Astrocyte of the cerebellum (primary cell): ENCODE measurements around the gene TGFBR3.

Source experiments
- DNase-seq: peaks from one replicate; pipeline ENCODE4 v3.0.0-alpha.2; 2011; ENCODE audit warnings: low read depth
- H3K4me3 ChIP-seq: 2 replicates; pipeline ENCODE4 v1.5.1; 2011; ENCODE audit warnings: mild to moderate bottlenecking, low read depth, low read length, moderate library complexity
- in situ Hi-C: cut with HindIII; loops from 2 replicates; pipeline ENCODE4 v1.10.0; 2017; ENCODE audit warnings: low sequenced_read_pairs
- TF ChIP-seq, protein P1 (sequence below): IDR thresholded peaks from 2 replicates; pipeline ENCODE4 v1.5.1; 2012; ENCODE audit warnings: low read length, low read depth, moderate library complexity, mild to moderate bottlenecking; ENCODE audit errors: missing control alignments

The TGFBR3 gene

DNA sequence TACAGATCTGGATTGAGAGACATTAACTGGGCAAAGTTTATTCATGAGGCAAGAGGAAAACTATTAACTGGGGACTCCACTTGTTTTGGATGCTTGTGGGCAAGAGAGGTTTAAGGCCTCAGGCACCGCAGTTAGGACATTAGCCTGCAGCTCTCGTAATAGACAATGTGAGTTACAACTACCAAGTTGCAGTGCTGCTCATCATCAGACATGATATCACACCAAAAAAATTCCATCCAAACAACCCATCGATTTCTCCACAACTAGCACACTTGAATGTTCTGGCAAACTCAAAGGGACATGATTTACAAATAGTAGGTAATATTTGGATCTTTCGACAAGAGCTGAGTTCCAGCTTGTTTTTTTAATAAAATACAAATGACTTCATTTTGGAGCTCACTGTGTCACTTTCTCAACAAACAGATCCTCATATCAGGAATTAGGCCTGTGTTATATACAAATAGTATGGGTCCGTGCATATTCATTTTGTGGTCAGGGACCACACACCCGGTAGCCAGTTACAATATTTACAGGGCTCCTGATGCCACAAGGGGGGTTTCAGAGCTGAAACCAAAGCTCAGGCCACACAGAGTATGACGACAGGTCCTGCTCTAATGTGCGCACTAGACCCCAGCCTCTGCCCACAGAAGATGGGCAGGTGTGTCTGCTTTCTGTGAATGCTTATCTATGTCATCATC, 128.0 kb downstream of the TGFBR3 start:
- DNase-seq, result no peak
- H3K4me3 ChIP-seq, result no peak overlapping the region
- TF ChIP-seq, protein P1, sequence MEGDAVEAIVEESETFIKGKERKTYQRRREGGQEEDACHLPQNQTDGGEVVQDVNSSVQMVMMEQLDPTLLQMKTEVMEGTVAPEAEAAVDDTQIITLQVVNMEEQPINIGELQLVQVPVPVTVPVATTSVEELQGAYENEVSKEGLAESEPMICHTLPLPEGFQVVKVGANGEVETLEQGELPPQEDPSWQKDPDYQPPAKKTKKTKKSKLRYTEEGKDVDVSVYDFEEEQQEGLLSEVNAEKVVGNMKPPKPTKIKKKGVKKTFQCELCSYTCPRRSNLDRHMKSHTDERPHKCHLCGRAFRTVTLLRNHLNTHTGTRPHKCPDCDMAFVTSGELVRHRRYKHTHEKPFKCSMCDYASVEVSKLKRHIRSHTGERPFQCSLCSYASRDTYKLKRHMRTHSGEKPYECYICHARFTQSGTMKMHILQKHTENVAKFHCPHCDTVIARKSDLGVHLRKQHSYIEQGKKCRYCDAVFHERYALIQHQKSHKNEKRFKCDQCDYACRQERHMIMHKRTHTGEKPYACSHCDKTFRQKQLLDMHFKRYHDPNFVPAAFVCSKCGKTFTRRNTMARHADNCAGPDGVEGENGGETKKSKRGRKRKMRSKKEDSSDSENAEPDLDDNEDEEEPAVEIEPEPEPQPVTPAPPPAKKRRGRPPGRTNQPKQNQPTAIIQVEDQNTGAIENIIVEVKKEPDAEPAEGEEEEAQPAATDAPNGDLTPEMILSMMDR, result no peak
- in situ Hi-C loops, result no loop called here

GRCh38 chr1:91755702-91756287, 130.2 kb downstream of the TGFBR3 start:
- in situ Hi-C loops, result no loop called here
- no peak overlapping the region for H3K4me3 ChIP-seq
- TF ChIP-seq, protein P1, result no peak
- no peak for DNase-seq

DNA sequence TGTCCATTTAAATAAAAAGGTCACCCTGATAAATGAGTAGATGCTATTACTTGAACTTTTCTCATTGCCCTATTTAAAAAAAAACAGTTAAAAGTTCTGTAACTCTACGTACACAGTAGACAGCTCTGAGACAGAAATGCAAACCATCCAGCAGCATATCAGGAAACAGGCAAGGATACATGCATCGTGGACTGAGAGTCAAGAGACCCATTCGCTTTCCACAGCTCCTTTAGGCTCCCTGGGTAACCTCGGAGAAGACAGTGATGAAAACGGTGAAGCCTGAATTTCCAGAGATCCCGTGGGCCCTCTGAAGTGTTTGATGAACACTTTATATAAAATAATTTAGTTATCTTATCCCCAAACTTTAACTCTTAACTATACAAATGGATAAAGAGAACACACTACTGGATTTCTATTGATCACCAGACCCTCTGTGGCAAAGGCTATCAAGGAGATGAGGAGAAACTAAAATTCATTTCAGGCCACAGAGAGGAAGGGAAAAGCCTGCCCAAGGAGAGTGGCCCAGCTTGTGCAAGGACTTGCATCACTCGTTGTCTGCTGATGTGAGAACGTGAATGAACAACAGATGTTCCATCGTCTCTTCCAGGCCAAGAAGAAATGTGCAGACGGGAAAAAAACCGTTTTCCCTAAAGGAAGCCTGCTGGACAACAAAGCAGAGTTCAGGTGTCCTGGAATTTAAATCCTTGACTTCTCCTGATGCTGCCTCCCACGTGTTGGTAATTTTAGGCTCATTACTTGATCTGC, 131.0 kb downstream of the TGFBR3 start:
- in situ Hi-C loops, result no loop called here
- TF ChIP-seq, protein P1, result no peak
- no peak overlapping the region for H3K4me3 ChIP-seq
- DNase-seq, result no peak

- TF ChIP-seq, protein P1, result no peak
- DNase-seq, result no peak
- no peak overlapping the region for H3K4me3 ChIP-seq
- in situ Hi-C loops, result no loop called here
Measured at GRCh38 chr1:91754348-91754747, 131.6 kb downstream of the TGFBR3 start.

- no peak overlapping the region for H3K4me3 ChIP-seq
- DNase-seq, result no peak
- in situ Hi-C loops, result no loop called here
- TF ChIP-seq, protein P1, result no peak
Measured at GRCh38 chr1:91753878-91754277, 132.1 kb downstream of the TGFBR3 start.

GRCh38 chr1:91752324-91752723, 133.6 kb downstream of the TGFBR3 start:
- in situ Hi-C loops, result no loop called here

More at GRCh38 chr1:91752324-91752723, 133.6 kb downstream of the TGFBR3 start:
- TF ChIP-seq, protein P1, result no peak
- H3K4me3 ChIP-seq, result no peak overlapping the region
- DNase-seq, result no peak
